Breast epithelium (tissue), 3 donors: Measurements from ENCODE around the gene PLEKHB2.

ENCODE experiments used
- CTCF ChIP-seq, 3 donors: fragments of 450-650 bp; IDR thresholded peaks; one replicate each; pipeline ENCODE4 v1.5.1; 2016 to 2017; ENCODE audit warnings: antibody characterized with exemption in 3 of 3, mild to moderate bottlenecking in 3 of 3, moderate library complexity in 3 of 3
- POLR2A ChIP-seq: fragments of 450-650 bp; IDR thresholded peaks from one replicate; pipeline ENCODE4 v1.6.1; 2016; ENCODE audit warnings: antibody characterized with exemption, mild to moderate bottlenecking, moderate library complexity

GRCh38 chr2:131126436-131126835 is 21.3 kb downstream of the PLEKHB2 start:
- no peak for TF ChIP-seq POLR2A
- TF ChIP-seq CTCF (IDR thresholded peaks at IDR 0.05) = no peak
